ENCODE data around the gene CACFD1.

CACFD1 gene

DNA sequence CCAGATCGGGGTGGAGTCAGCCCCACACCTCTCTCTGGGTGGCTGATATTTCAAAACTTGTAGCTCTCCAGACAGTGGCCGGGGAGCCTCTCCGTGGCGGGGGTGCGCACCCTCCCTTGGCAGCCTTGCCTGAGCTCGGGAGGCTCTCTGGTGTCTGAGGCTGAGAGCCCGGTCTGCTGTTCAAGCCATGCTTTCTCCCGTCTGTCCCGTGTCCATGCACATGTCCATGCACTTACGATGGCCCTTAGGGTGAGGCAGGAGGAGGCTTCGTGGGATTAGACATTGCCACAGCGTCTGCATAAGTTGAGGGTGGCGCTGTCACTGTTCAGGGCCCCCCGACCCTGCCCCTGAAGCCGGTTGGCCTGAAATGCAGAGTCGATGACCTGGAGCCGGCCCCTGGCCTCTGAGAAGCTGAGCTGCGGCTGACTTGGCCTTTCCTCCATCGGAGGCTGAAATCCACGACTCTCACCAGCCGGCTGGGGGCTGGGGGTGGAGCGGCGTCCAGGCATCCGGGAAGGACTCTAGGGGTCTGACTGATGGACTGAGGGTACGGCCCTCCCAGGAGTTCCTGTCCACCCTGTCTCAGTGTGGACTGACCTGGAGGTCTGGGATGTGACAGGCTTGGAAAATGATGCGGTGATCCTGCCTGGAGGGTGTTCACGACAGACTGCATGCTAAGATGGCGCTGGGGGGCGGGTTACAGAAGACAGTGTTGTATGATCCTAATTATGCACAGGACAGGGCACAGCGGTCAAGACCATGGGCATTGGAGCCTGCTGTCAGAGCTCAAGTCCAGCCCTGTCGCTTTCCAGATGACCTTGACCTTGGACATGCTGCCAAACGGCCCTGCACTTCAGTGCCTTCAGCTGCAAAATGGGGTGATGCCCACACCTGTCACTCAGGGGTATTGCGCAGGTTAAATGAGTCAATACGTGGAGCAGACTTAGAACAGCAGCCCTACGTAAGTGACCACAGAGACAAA, 37.4 kb downstream of the CACFD1 start:
- DNase-seq, result no peak

DNA sequence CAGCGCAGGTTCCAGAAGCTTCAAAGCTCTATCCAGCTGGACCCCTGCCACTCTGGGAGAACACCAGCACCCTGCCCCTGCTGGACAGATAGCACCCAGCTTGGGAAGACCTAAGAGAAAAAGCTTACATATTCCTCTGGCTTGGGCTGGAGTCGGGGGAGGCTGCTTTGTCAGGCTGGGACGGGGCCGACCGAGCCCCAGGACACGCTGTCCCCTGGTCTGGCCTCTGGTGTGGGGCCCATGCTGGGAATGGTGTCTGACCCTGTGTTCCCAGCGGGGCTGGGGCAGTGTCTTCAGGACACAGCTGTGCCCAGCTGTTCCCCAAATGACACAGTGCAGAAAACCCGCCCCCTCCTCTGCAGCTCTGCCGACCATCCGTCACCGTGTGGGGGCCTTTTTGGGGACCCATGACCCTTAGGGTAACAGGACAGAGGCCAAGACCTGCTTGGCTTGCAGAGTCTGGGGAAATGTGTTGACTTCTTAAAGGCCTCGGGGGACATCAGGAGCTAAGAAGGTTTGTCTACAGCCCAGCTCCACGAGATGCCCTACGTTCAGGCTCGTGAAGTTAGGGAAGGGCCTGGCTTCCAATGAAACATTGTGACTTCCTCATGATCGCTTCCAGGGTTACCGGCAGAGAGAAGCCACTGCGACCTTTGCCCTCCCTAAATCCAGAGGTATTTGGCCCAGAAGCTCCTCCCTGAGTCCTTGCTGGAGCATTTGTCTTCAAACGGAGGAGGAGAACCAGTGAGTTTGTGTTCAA, 39.5 kb downstream of the CACFD1 start:
- DNase-seq, result no peak

DNA sequence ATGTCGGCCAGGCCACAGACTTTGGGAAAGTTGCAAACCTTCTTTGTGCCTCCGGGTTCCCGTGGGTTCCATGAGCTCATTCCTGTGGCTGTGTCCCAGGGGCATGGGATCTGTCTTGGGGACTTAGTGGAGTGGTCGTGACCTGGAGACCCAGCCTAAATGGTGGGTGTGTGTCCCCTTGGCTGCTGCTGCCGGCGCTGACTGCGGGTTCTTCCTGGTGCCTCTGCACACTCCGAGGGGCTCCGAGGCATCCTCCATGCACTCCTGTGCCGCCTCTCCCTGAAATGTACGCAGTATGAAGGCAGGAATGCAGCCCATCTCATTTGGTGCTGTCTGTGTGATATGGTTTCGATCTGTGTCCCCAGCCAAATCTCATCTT, 40.1 kb downstream of the CACFD1 start:
- DNase-seq, result no peak

DNA sequence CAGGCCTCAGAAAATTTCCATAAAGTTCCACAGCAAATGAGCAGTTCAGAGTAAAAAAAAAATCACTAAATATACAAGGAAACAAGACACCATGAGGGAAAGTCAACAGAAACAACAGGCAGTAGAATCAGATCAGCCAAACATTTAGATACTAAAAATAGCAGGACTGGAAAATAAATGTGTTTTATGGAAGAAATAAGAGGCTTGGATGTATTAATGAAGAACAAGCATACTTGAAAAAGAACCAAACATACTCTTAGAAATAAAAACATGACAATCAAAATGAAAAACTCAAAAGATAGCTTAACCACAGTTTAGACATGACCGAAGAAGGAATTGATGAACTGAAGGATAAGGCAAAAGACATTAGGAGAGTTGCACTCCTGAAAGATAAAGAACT, 42.3 kb downstream of the CACFD1 start:
- no peak for DNase-seq

DNA sequence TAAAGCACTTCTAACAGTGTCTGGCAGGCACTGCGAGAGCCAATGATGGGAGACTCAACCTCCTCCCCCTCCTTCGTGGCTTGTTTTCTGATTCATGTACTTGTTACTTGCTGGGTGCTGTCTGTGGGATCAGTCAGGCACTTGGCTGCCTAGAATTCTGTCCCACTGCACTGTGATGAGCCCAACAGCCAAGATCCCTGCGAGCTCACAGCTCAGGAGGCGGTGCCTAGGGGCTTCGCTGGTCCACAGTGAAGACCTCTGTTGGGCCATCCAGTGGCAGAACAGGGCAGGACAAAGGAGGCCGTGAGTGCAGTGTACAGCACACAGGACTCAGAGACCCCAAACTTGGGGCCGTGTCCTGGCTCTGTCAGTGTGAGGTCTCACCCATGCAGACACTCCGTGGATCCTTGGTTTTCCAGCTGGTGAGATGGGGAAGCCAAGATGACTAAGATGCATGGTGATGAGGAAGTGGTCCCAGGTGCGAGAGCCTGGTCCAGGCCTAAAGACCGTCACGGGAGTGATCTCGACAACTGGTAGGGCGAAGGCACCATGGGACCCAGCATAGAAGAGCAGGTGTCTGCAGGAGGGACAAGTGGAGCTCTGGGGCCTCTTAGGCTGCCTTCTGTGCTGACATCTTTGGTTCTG, 45.5 kb downstream of the CACFD1 start:
- no peak for DNase-seq

DNA sequence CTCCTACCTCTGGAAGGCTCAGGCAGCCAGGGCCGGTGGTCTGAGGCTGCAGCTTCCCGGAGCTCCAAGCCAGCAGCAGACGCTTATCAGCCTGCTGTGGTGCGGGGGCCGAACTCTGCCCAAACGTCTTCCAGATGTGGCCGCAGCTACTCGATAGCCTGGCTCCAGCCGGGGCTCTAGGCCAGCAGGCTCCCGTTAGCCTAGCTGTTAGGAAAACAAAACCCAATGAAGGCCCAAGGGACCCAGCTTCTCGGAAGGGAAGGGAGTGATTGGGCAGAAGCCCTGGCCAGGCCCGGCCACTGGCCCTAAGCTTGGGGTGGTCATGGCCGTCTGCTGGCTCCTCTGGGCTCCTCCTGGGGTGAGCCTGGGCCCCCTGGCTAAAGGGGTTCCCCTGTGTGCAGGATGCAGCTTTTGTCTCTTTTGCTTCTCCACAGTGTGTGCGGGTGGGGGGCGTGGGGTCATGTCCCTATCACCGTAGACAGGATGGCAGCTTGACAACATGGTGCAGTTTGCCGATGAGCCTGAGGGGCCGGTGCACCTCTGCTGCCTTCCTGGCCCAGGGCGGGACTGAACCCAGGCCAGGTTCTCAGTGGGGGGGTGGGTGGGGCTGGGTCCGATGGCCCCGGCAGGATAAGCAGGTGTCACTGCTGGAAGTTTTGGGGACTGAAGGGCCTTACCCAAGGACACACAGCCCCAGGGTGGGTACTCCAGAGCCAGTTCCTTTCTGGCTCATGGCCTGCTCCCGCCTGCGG, 46.3 kb downstream of the CACFD1 start:
- no peak for DNase-seq

DNA sequence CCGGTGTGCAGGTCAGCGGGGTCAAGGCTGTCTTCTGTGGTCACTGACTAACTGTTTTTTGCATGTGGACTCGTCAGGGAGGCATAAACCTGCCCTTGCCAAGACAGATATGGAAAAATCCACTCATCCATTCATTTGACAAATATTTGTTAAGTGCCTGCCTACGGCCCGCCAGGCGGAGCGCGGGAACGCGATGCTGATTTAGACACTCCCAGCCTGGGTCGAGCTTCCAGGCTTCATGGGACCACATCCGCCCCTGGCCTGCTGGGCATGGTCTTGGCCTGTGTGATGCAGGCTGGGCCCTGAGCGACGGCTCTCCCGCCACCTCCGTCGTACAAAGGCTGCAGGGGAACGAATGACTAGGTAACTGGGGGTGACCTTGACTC, 46.9 kb downstream of the CACFD1 start:
- no peak for DNase-seq

DNA sequence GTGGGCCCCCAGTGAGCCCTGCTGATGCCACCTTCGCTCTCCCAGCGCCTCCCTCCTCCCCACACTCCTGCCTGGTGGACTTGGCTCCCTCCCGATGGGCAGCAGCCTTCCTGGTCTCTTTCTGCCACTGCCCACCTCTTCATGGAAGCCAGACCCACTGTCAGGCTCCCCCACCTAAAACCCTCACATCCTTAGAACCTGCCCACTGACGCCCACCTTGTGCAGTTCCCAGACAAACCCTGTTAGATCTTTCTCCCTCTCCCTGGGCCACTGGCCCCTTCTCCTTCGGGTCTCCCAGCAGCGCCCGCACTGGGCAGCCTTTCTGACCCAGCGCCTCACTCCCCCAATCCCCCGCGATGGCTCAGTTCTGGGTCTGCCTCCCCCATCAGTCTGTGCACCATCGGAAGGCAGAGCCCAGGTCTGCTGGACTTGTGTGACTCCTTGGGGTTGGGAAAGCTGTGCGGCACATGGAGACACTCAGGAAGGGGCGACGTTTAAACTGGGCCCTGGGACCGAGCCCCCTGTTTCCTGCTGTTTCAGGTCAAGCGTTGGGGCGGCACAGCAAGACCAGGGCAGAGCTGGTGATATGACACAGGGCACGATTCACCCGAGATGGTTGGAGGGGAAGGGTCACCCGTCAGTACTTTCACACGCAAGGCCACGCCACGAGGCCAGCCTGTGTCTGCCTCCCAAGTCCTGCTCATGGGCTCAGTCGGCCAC, 47.6 kb downstream of the CACFD1 start:
- no peak for DNase-seq

DNA sequence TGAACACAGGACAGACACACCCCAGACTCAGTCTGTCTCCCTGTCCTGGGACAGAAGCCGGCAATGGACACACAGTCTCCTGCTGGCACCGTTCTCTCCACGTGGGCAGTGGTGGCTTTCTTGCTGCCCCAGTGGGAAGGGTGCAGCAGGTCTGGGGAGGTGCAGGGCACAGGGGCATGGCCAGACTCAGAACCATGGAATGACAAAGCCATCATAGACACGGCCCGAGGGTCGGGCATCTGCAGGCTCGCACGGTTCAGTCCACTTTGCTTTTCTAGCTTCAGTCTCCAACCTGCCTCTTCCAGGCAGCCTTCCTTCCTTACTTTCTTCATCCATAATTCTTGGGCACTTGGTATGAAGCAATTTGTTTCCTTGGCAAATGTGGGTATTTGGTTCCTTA, 48.3 kb downstream of the CACFD1 start:
- DNase-seq, result no peak

DNA sequence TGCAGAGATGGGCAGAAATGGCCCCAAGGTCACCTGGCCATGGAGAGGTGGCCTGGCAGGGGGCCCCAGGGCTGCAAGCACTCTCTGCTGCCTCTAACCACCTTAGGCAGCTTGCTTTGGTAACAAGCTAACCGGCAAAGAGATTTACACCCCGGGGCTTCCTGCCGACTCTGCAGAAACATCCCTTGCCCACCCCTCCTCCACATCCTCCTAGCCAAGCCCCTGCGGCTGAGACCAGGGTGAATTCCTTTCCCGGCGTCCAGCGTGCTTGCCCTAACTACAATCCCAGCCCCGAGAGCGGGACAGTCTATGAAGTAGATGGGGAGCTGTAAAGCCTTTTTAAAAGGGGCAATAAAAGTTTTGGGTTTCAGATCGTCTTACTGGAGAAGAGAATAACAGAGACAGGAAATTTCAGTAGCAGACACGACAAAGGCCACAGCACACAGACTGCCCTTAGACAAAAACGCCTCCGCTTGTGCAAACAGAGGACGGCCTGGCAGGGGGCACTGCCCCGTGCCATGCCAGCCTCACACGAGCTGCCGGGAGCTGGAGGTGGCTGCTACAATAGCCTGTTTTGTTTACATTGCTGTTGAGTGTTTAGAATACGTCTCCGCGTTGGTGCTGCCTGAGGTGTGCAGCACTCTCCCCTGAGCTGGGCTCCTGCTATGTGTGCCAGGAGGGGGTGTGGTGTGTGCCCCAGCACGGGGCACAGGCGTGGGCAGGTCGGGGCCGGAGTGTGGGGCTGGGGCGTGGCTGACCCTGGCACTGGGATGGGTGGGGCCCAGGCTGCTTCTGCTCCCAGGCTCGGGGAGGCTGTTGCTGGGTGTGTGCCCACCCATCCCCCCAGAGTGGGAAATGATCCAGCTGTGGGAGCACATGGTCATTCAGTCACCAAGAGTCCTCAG, 49.7 kb downstream of the CACFD1 start:
- peak in 42 of 56 donors; percentile 8 to 78 (median 50) for DNase-seq

DNA sequence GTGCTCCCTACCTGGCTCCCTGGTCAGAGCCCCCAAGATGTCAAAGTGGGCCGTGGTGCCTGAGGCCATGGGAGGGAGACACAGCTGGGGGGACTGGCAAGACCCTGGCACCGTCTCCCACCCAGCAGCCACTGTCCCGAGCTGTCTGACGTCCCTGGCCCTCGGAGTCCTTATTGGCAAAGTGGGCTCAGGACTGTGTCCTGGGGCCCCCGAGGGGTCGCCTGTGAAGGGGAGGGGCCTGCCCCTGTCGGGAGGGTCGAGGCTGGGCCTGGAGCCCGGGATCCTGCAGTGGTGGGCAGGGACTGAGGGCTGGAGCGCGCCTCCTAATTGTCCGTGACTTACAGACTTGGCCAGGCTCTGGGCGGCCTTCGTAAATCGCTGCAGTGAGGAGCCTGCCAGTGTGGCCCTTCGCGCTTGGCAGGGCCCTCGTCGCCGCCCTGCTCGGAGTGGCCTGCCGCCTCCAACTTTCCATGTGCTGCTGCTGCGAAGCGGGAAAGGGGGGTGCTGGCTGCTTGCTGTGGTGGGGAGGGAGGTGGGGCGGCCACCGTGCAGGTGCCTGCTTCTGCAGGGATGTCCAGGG, 51.2 kb downstream of the CACFD1 start:
- DNase-seq, result no peak

DNA sequence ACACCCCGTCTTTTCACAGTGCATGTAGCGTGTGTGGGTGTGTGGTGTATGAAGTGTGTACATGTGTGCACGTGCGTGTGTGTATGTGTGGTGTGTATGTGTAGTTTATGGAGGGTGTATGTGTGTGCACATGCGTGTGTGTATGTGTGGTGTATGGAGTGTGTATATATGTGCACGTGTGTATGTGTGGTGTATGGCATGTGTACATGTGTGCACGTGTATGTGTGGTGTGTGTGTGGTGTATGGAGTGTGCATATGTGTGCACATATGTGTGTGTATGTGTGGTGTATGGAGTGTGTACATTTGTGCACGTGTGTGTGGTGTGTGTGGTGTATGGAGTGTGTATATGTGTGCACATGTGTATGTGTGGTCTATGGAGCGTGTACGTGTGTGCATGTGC, 51.8 kb downstream of the CACFD1 start:
- DNase-seq, result no peak

DNA sequence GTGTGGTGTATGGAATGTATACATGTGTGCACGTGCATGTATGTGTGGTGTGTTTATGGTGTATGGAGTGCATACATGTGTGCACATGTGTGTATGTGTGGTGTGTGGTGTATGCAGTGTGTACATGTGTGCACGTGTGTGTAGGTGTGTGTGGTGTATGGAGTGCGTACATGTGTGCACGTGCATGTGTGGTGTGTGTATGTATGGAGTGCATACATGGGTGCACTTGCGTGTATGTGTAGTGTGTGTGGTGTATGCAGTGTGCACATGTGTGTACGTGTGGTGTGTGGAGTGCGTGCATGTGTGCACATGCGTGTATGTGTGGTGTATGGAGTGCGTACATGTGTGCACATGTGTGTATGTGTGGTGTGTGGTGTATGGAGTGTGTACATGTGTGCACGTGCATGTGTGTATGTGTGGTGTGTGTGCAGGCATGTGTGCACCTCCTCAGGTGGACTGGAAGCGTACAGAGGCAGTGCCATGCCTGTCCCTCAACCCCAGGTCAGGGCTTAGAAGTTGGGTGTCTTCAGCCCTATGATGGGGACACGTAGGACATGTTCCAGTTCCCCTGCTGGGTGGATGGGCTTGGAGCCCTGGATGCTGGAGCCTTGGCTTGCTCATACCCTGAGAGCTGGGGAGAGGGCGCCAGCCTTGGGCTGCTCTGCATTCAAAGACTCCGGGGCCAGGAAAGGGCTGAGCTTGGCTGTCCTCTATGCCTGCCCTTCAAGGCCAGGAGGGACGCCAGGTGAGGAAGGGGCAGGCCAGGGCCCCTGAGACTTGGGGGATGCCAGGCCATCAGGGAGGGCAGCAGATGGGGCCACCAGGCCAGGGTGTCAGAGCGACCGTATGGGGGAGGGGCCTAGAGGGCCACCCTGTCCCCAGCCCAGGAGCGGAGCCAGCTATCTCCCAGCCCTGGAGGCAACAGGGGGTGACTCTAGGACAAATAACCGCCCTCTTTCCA, 52.8 kb downstream of the CACFD1 start:
- no peak for DNase-seq

DNA sequence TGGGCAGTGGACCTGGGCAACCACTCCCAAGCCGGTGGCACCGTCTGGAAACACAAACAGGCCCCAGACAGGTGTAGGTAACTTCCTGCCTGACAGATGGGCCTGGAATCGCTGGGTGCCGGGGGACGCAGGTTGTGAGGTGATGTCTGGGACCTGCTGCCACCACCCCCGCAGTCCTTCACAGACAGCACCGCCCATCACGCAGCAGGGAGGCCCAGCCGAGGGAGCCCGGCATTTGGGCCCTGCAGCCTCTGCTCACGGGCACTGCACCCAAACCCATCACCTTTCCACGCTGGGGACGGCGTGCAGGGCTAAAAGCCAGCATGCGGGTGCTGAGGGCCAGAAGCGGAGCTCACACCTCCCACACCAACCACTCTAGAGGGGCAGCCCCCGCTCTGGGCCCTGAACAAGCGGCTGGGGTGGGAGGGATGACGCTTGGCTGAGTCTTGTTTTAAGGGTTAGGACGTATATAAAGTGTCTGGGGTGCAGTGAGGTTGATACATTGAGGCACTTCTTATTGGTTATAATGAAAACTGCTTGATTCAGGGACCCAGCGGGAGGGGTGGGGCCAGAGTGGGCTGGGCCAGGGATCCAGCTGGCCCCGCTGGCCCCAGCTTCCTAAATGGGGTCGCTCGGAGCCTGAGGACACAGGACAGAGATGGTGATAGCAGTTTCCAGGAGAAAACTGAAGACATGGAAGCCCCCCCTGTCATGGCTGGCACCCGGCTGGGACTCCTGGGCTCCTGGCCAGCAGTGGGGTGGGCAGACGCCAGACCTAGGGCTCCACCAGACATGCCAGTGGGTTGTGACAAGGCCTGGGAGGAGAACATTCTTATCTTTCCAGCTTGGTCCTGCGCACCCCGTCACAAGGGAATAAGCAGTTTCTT, 53.7 kb downstream of the CACFD1 start:
- peak in 8 of 56 donors; percentile 13 to 36 (median 23) for DNase-seq

DNA sequence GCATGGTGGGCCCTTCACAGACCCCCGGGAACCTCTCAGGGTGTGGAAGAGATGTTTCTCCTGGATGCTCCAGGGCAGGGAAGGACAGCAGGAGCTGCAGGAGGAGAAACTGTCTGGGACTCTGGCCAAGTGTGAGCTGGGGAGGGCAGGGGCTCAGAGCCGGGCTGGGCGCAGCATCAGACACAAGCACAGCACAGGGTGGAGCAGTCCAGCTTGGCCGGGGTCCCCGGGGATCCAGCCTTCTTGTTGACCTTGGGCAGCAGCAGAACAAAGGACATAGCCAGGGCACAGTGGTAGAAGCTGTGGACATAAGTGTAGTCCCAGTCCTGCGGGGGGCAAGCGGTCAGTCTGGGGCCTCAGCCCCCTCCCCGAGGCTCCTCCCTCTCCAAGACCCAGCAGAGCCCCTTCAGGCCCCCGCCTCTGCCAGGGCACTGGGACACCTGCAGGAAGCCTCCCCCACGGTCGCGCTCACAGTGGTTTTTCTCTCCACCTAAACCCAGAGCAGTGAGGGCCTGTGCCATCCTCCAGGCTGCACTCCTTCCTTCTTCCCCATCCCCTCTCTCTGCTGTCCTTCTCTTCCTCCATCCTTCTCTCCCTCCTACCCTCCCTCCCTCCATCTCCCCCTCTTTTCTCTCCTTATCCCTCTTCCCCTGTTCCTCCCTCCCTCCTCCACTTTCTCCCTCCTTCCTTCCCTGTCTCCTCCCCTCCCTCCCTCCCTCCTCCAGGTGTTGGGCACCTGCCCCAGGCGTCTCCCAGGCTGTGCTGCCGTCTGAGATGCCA, 54.9 kb downstream of the CACFD1 start:
- DNase-seq, result peak in 39 of 56 donors; percentile 18 to 79 (median 54)

DNA sequence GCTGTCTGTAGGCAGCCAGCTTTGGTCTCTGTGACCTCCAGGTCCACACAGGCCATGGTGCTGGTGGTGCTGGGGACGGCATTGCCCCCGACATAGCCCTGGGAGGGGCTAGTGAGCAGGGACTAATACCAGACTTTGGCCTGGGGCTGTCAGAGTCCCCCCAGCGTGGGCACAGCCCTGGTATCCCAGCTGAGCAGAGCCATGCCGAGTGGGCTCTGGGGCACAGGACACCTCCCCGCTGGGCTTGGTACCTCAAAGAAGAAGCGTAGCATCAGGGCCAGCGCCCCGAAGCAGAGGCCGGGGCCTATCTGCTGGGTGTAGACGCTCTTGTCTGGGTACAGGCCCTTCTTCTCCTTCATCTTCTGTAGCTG, 55.4 kb downstream of the CACFD1 start:
- DNase-seq, result no peak

Measured in nucleus accumbens (tissue), 56 donors.